Parathyroid adenoma (tissue), 2 donors: ENCODE results near the gene ACACB.

Experiments
- H2AFZ ChIP-seq: fragments of 300-600 bp; sonication (generic); one replicate; pipeline ENCODE4 v1.7.0; 2017; ENCODE audit warnings: antibody characterized with exemption, mild to moderate bottlenecking
- H3K27ac ChIP-seq: fragments of 300-600 bp; sonication (generic); one replicate; pipeline ENCODE4 v1.7.0; 2017
- H3K27me3 ChIP-seq: fragments of 300-600 bp; sonication (generic); one replicate; pipeline ENCODE4 v1.7.0; 2017; ENCODE audit warnings: low read length; ENCODE audit not compliant: control insufficient read depth, insufficient read depth
- H3K36me3 ChIP-seq: fragments of 300-600 bp; sonication (generic); one replicate; pipeline ENCODE4 v1.7.0; 2017; ENCODE audit warnings: low read length; ENCODE audit not compliant: control insufficient read depth, insufficient read depth
- H3K4me1 ChIP-seq: fragments of 300-600 bp; sonication (generic); one replicate; pipeline ENCODE4 v1.7.0; 2017; ENCODE audit warnings: control low read depth
- H3K4me2 ChIP-seq: fragments of 300-600 bp; sonication (generic); one replicate; pipeline ENCODE4 v1.7.0; 2017; ENCODE audit warnings: low read length
- H3K4me3 ChIP-seq: fragments of 300-600 bp; sonication (generic); one replicate; pipeline ENCODE4 v1.7.0; 2017; ENCODE audit warnings: low read depth, low read length
- H3K79me2 ChIP-seq: fragments of 300-600 bp; sonication (generic); one replicate; pipeline ENCODE4 v1.7.0; 2017; ENCODE audit warnings: control low read depth
- H3K9ac ChIP-seq: fragments of 300-600 bp; sonication (generic); one replicate; pipeline ENCODE4 v1.7.0; 2017; ENCODE audit warnings: mild to moderate bottlenecking
- H3K9me3 ChIP-seq: fragments of 300-600 bp; sonication (generic); one replicate; pipeline ENCODE4 v1.7.0; 2017; ENCODE audit warnings: low read length; ENCODE audit not compliant: control insufficient read depth
- TF ChIP-seq, protein P1 (sequence below): fragments of 300-600 bp; sonication (generic); IDR thresholded peaks from one replicate; pipeline ENCODE4 v1.7.0; 2017; ENCODE audit warnings: antibody characterized with exemption, mild to moderate bottlenecking
- donor health status: primary hyperparathyroidism.

ACACB gene

DNA sequence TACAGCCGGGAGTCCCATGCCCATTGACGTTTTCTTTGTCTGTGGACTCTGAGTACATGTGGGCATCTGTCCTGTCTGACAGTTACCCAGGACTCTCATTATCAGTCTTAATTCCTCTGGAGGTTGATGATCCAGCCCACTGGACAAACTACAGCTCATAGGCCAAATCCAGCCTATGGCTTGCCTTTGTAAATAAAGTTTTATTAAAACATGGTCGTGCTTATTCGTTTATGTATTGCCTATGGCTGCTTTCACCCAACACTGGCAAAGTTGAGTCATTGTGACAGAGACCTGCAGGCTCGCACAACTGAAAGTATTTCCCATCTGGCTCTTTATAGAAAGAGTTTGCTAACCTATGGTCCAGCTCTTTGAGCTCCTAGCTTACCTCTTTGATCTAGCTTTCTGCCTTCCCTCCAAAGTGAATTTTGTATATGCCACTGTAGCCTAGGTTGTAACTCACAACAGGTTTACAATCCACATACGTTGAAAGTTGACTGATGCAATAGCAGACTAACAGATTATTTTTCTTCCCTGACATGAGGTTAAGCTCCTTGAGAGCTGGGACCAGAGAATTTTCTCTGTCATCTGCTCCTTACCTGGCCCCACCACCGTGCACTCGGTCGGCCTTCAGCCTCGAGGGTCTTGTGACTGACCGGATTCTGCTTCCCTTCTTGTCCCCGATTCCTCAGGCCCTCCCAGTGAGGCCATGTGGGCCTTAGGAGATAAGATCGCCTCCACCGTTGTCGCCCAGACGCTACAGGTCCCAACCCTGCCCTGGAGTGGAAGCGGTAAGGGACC, 57.3 kb downstream of the ACACB start:
- H3K36me3 ChIP-seq: no peaks in the 10 kb centered on the region
- H3K79me2 ChIP-seq: peaks cover 2% of the 10 kb centered on the region
- H3K4me1 ChIP-seq: no peaks in the 10 kb centered on the region
- H3K9ac ChIP-seq: no peak overlapping the region
- no peaks in the 10 kb centered on the region for H3K9me3 ChIP-seq
- H3K27me3 ChIP-seq: no peaks in the 10 kb centered on the region
- no peak overlapping the region for H3K4me3 ChIP-seq
- H2AFZ ChIP-seq: no peak overlapping the region
- no peak overlapping the region for H3K27ac ChIP-seq
- H3K4me2 ChIP-seq: no peak overlapping the region
- TF ChIP-seq, protein P1, sequence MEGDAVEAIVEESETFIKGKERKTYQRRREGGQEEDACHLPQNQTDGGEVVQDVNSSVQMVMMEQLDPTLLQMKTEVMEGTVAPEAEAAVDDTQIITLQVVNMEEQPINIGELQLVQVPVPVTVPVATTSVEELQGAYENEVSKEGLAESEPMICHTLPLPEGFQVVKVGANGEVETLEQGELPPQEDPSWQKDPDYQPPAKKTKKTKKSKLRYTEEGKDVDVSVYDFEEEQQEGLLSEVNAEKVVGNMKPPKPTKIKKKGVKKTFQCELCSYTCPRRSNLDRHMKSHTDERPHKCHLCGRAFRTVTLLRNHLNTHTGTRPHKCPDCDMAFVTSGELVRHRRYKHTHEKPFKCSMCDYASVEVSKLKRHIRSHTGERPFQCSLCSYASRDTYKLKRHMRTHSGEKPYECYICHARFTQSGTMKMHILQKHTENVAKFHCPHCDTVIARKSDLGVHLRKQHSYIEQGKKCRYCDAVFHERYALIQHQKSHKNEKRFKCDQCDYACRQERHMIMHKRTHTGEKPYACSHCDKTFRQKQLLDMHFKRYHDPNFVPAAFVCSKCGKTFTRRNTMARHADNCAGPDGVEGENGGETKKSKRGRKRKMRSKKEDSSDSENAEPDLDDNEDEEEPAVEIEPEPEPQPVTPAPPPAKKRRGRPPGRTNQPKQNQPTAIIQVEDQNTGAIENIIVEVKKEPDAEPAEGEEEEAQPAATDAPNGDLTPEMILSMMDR: no peak

DNA sequence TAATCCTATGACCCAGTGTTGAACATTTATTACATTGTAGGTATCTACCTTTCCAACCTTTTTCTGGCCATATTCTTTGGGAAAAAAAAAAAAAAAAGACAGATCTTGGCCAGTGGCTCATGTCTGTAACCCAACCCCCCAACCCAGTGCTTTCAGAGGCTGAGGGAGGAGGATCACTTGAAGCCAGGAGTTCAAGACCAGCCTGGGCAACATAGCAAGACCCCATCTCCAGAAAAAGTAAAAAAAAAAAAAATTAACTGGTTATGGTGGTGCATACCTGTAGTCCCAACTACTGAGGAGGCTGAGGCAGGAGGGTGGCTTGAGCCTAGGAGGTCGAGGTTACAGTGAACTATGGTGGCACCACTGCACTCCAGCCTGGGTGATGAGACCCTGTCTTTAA, 58.1 kb downstream of the ACACB start:
- H3K79me2 ChIP-seq: peaks cover 2% of the 10 kb centered on the region
- TF ChIP-seq, protein P1: no peak
- H2AFZ ChIP-seq: no peak overlapping the region
- H3K27me3 ChIP-seq: no peaks in the 10 kb centered on the region
- H3K9me3 ChIP-seq: no peaks in the 10 kb centered on the region
- no peaks in the 10 kb centered on the region for H3K36me3 ChIP-seq
- H3K9ac ChIP-seq: no peak overlapping the region
- no peaks in the 10 kb centered on the region for H3K4me1 ChIP-seq
- no peak overlapping the region for H3K27ac ChIP-seq
- H3K4me2 ChIP-seq: no peak overlapping the region
- no peak overlapping the region for H3K4me3 ChIP-seq

DNA sequence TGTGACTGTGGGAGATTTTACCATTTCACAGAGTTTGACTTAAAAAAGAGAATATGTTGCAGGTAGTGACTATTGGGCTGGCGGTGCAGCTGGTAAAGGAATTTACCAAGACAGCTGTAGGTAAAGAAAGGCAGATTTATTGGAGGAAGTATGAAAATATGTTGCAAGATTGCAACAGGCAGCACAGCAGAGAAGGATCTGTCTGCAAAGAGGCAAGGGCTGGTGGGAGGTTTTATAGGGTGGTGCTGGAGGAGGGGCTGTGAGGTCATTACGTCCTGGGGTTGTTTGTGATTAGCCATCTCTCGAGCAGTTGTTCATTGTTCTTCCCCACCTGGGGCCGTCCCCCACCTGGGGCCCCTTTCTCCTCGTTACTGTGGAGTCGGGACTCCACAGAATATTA, 62.1 kb downstream of the ACACB start:
- Histone ChIP-seq H3K4me2 (no peak overlapping the region), H2AFZ (no peak overlapping the region), H3K9me3 (no peaks in the 10 kb centered on the region), H3K4me3 (no peak overlapping the region), H3K79me2 (peaks cover 2% of the 10 kb centered on the region), H3K4me1 (no peaks in the 10 kb centered on the region), H3K27ac (no peak overlapping the region), H3K36me3 (no peaks in the 10 kb centered on the region), H3K27me3 (no peaks in the 10 kb centered on the region), H3K9ac (no peak overlapping the region)
- TF ChIP-seq, protein P1: no peak

DNA sequence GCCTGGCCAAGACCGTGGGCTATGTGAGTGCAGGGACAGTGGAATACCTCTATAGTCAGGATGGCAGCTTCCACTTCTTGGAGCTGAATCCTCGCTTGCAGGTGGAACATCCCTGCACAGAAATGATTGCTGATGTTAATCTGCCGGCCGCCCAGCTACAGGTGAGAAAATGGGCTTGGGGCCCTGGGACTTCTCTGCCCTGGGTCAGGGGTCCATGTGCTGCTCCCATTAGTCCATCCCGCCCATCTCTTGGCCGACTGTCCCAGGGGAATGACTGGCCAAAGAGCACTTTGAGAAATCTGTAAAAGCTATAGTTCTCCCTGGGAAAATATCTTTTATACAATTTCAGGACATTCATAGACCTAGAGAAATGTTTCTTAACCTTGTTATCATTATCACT, 63.5 kb downstream of the ACACB start:
- Histone ChIP-seq H3K9ac (no peak overlapping the region), H3K9me3 (no peaks in the 10 kb centered on the region), H3K27me3 (no peaks in the 10 kb centered on the region), H3K79me2 (no peaks in the 10 kb centered on the region), H3K4me3 (no peak overlapping the region), H2AFZ (no peak overlapping the region), H3K4me1 (no peaks in the 10 kb centered on the region), H3K4me2 (no peak overlapping the region), H3K27ac (no peak overlapping the region), H3K36me3 (no peaks in the 10 kb centered on the region)
- TF ChIP-seq, protein P1: no peak
